Panc1 (cell line): Measurements from ENCODE around the gene E2F8. TPM values are rescaled to one million over a fixed set of nuclear protein-coding genes. Genes with fewer than 3 reads are reported as not detected.

ENCODE experiments used
- ATAC-seq: fragments of 200-7000 bp; cut with Tn5 transposase; 2 replicates; pipeline ENCODE4 v1.9.1; 2020; ENCODE audit warnings: mild to moderate bottlenecking, moderate library complexity
- BruUV-seq: library from RNA; stranded (reverse); fragments of 400-500 nt; replicated peaks from 2 replicates; lab custom pipeline; 2021; lab: Mats Ljungman, UMichigan
- CTCF ChIA-PET: fragments of 300-600 bp; sonication (Branson Sonifier 250); formaldehyde crosslinking; loops from one replicate; lab custom pipeline; 2022; ENCODE audit warnings: antibody characterized with exemption; lab: Charles Lee
- POLR2A ChIA-PET: fragments of 300-600 bp; sonication (Branson Sonifier 250); formaldehyde crosslinking; loops from one replicate; lab custom pipeline; 2022; ENCODE audit warnings: antibody characterized with exemption; lab: Charles Lee
- DNase-seq: peaks from one replicate; pipeline ENCODE4 v3.0.0-alpha.2; 2010; ENCODE audit warnings: low read depth, low spot score
- H3K27ac ChIP-seq: 2 replicates; pipeline ENCODE4 v1.5.1; 2011; ENCODE audit warnings: mild to moderate bottlenecking, low read length, inconsistent platforms
- H3K27me3 ChIP-seq: fragments of 200-500 bp; sonication (Bioruptor generic); 2 replicates; pipeline ENCODE4 v1.6.0; 2014; ENCODE audit warnings: low read length, inconsistent platforms; ENCODE audit not compliant: control insufficient read depth, insufficient read depth
- H3K36me3 ChIP-seq: fragments of 200-500 bp; sonication (Bioruptor generic); 2 replicates; pipeline ENCODE4 v1.5.1; 2014; ENCODE audit warnings: inconsistent platforms, mild to moderate bottlenecking, low read length, moderate library complexity; ENCODE audit not compliant: control insufficient read depth, insufficient read depth
- H3K4me1 ChIP-seq: 2 replicates; pipeline ENCODE4 v1.5.1; 2011; ENCODE audit warnings: inconsistent platforms, mild to moderate bottlenecking, low read length, moderate library complexity; ENCODE audit not compliant: control insufficient read depth, insufficient read depth
- H3K4me3 ChIP-seq, 2 experiments: 2 replicates each; pipeline ENCODE4 v1.5.1; 2011 to 2012; ENCODE audit warnings: low read depth in 2 of 2, low read length in 2 of 2, mild to moderate bottlenecking in 2 of 2, inconsistent platforms in 1 of 2, moderate library complexity in 1 of 2
- H3K9me3 ChIP-seq: fragments of 200-500 bp; sonication (Bioruptor generic); 2 replicates; pipeline ENCODE4 v1.5.1; 2014; ENCODE audit warnings: low read depth, mild to moderate bottlenecking, inconsistent platforms, low read length, moderate library complexity; ENCODE audit not compliant: control insufficient read depth, insufficient read depth
- CTCF ChIP-seq: fragments of 450-650 bp; IDR thresholded peaks from 2 replicates; pipeline ENCODE4 v1.5.1; 2017; ENCODE audit warnings: mild to moderate bottlenecking
- POLR2AphosphoS5 ChIP-seq: IDR thresholded peaks from 2 replicates; pipeline ENCODE4 v1.6.1; 2012; ENCODE audit warnings: mild to moderate bottlenecking, low read depth, low read length, moderate library complexity
- REST ChIP-seq, 2 experiments: IDR thresholded peaks; 2 replicates each; pipeline ENCODE4 v1.6.1; 2011 to 2012; ENCODE audit warnings: low read depth in 2 of 2, control low read depth in 1 of 2, low read length in 1 of 2, mild to moderate bottlenecking in 1 of 2, moderate library complexity in 1 of 2; ENCODE audit not compliant: insufficient read depth in 1 of 2
- SIN3A ChIP-seq: IDR thresholded peaks from 2 replicates; pipeline ENCODE4 v1.6.1; 2012; ENCODE audit warnings: low read depth, mild to moderate bottlenecking, low read length, moderate library complexity, borderline replicate concordance; ENCODE audit not compliant: insufficient read depth
- TCF7L2 ChIP-seq: IDR thresholded peaks from 2 replicates; pipeline ENCODE4 v1.6.1; 2011; ENCODE audit warnings: mild to moderate bottlenecking, low read depth, low read length, inconsistent platforms
- in situ Hi-C: cut with HindIII; loops from 2 replicates; pipeline ENCODE4 v1.10.0; 2016; ENCODE audit warnings: low sequenced_read_pairs, low pct_unique_long_range_greater_than_20kb
- intact Hi-C: fragments of 100-400 bp; cut with micrococcal nuclease; formaldehyde crosslinking; loops from one replicate; pipeline ENCODE4 v1.10.0; 2022; ENCODE audit not compliant: unreplicated experiment
- total RNA-seq: library from RNA; stranded (reverse); gene quantifications from one replicate; pipeline ENCODE4 v1.2.1, GENCODE V29; 2021; ENCODE audit not compliant: unreplicated experiment

Gene E2F8
- total RNA-seq, 1 experiment from 2014 or later: 14.2 TPM

- no peak overlapping the region for H3K4me3 ChIP-seq
Measured at GRCh38 chr11:19267567-19267966, 26.8 kb upstream of the E2F8 start.

GRCh38 chr11:19263333-19263732 lies 22.6 kb upstream of the E2F8 start:
- ChIA-PET CTCF (no interaction called here), POLR2A (no interaction called here)
- ATAC-seq (no peak), DNase-seq (no peak)
- intact Hi-C loops (no loop called here), in situ Hi-C loops (no loop called here)
- Histone ChIP-seq H3K27me3 (no peaks in the 10 kb centered on the region; the same call in 1 of the 2 replicates), H3K27ac (no peak overlapping the region), H3K36me3 (no peaks in the 10 kb centered on the region), H3K4me3 (no peak overlapping the region), H3K4me1 (no peaks in the 10 kb centered on the region), H3K9me3 (no peaks in the 10 kb centered on the region)
- BruUV-seq: no TSS peak
- TF ChIP-seq CTCF: no peak
- TF ChIP-seq SIN3A: no peak
- no peak for TF ChIP-seq POLR2AphosphoS5
- TF ChIP-seq TCF7L2: no peak
- TF ChIP-seq REST (IDR thresholded peaks at IDR 0.05; ENCODE audit: insufficient read depth in 1 of 2, low read depth in 2 of 2, low read length in 1 of 2): no peak

More at GRCh38 chr11:19267567-19267966, 26.8 kb upstream of the E2F8 start:
- ChIA-PET CTCF (no interaction called here), POLR2A (no interaction called here)
- Histone ChIP-seq H3K27ac (no peak overlapping the region), H3K36me3 (no peaks in the 10 kb centered on the region), H3K27me3 (peaks cover 10% of the 10 kb centered on the region), H3K9me3 (no peaks in the 10 kb centered on the region), H3K4me1 (no peaks in the 10 kb centered on the region)
- intact Hi-C loops (no loop called here), in situ Hi-C loops (no loop called here)
- DNase-seq (no peak), ATAC-seq (no peak)
- TF ChIP-seq CTCF: no peak
- TF ChIP-seq REST (IDR thresholded peaks at IDR 0.05; ENCODE audit: insufficient read depth in 1 of 2, low read depth in 2 of 2, low read length in 1 of 2): no peak
- no peak for TF ChIP-seq SIN3A
- no peak for TF ChIP-seq TCF7L2
- no peak for TF ChIP-seq POLR2AphosphoS5
- BruUV-seq: no TSS peak
